Natural killer cell (primary cell): Measurements from ENCODE around the gene S100A14. TPM values are rescaled to one million over a fixed set of nuclear protein-coding genes. Genes with fewer than 3 reads are reported as not detected.
A peak's percentile ranks its signal among the peaks of the same experiment; 100 is the strongest.

ENCODE experiments used
- ATAC-seq, 3 donors: fragments of 150-1000 bp in 2 of 3; fragments of 200-7000 bp in 1 of 3; cut with Tn5 transposase; 1 replicate in 1 of 3; 2 replicates in 2 of 3; pipeline ENCODE4 v1.10.0; 2021; ENCODE audit warnings: mild to moderate bottlenecking in 2 of 3, moderate library complexity in 2 of 3
- DNase-seq, 2 donors: peaks; one replicate each; pipeline versions ENCODE4 v3.0.0 to v3.0.0-alpha.2; 2013 to 2021; ENCODE audit warnings: mixed read lengths in 1 of 2
- H3K27ac ChIP-seq: one replicate; pipeline ENCODE4 v1.5.1; 2013; ENCODE audit warnings: mild to moderate bottlenecking, low read length
- H3K27me3 ChIP-seq: one replicate; pipeline ENCODE4 v1.6.1; 2013; ENCODE audit warnings: low read length; ENCODE audit not compliant: control insufficient read depth, insufficient read depth
- H3K36me3 ChIP-seq: one replicate; pipeline ENCODE4 v1.6.1; 2013; ENCODE audit warnings: low read length; ENCODE audit not compliant: control insufficient read depth, insufficient read depth
- H3K4me1 ChIP-seq: one replicate; pipeline ENCODE4 v1.6.1; 2013; ENCODE audit warnings: low read length; ENCODE audit not compliant: control insufficient read depth, insufficient read depth
- H3K4me3 ChIP-seq: one replicate; pipeline ENCODE4 v1.5.1; 2013; ENCODE audit warnings: low read length
- H3K9me3 ChIP-seq: one replicate; pipeline ENCODE4 v1.6.1; 2013; ENCODE audit warnings: low read length; ENCODE audit not compliant: control insufficient read depth, insufficient read depth
- H3K27ac Mint-ChIP-seq, 2 donors: one replicate each; pipeline ENCODE4 v1.8.0; 2022; ENCODE audit warnings: mild to moderate bottlenecking in 2 of 2, mixed read lengths in 2 of 2, moderate library complexity in 1 of 2
- H3K27me3 Mint-ChIP-seq, 2 donors: one replicate each; pipeline ENCODE4 v1.8.0; 2022; ENCODE audit warnings: low read depth in 2 of 2, mixed read lengths in 2 of 2
- H3K36me3 Mint-ChIP-seq: one replicate; pipeline ENCODE4 v1.8.0; 2022; ENCODE audit warnings: mixed read lengths
- H3K4me1 Mint-ChIP-seq, 2 donors: one replicate each; pipeline ENCODE4 v1.8.0; 2022; ENCODE audit warnings: mixed read lengths in 2 of 2
- H3K4me3 Mint-ChIP-seq: one replicate; pipeline ENCODE4 v1.8.0; 2022; ENCODE audit warnings: mild to moderate bottlenecking, moderate library complexity, mixed read lengths
- H3K9me3 Mint-ChIP-seq, 2 donors: one replicate each; pipeline ENCODE4 v1.8.0; 2022; ENCODE audit warnings: mixed read lengths in 2 of 2
- CTCF ChIP-seq: fragments of 200-600 bp; IDR thresholded peaks from one replicate; pipeline ENCODE4 v1.8.0; 2022; ENCODE audit warnings: antibody characterized with exemption
- WGBS: methylation state at CpG from one replicate; pipeline ENCODE4 v1.1.7; 2013; ENCODE audit warnings: missing lambda C conversion rate; ENCODE audit not compliant: insufficient coverage; 5-methylcytosine and 5-hydroxymethylcytosine counted together
- intact Hi-C: fragments of 100-400 bp; cut with micrococcal nuclease; formaldehyde crosslinking; loops from one replicate; pipeline ENCODE4 v1.14.2; 2022
- total RNA-seq, 4 donors: library from RNA; stranded (reverse); fragments of 120-200 nt in 1 of 4; gene quantifications; one replicate each; pipeline versions ENCODE4 v1.2.3 to v1.2.4, GENCODE V29; 2013 to 2022

S100A14 gene
- total RNA-seq, 3 donors from 2014 or later (not counting 1 experiment from before 2014, with no cell fraction given): not detected

- TF ChIP-seq CTCF: no peak
- no peaks in the 10 kb centered on the region for H3K27me3 Mint-ChIP-seq
- Histone ChIP-seq H3K4me1 (peaks cover 17% of the 10 kb centered on the region), H3K27me3 (no peaks in the 10 kb centered on the region), H3K4me3 (no peak overlapping the region), H3K36me3 (peaks cover 82% of the 10 kb centered on the region), H3K9me3 (no peaks in the 10 kb centered on the region), H3K27ac (no peak overlapping the region)
- no peaks in the 10 kb centered on the region for H3K9me3 Mint-ChIP-seq
- DNase-seq (no peak), ATAC-seq (no peak)
- peaks cover 35% of the 10 kb centered on the region for H3K36me3 Mint-ChIP-seq
- H3K4me1 Mint-ChIP-seq: peaks cover 34 to 41% of the 10 kb centered on the region in 2 donors
- 98% methylated on average over 3 of the region's 3 CpGs for WGBS
- intact Hi-C loops: no loop called here
- no peak overlapping the region for H3K27ac Mint-ChIP-seq
- H3K4me3 Mint-ChIP-seq: no peak overlapping the region
Measured at GRCh38 chr1:153639280-153639679, 23.2 kb upstream of the S100A14 start.

GRCh38 chr1:153638261-153638660 is 22.1 kb upstream of the S100A14 start:
- Histone ChIP-seq H3K27me3 (no peaks in the 10 kb centered on the region), H3K36me3 (peaks cover 73% of the 10 kb centered on the region), H3K27ac (no peak overlapping the region), H3K9me3 (no peaks in the 10 kb centered on the region), H3K4me1 (peaks cover 21% of the 10 kb centered on the region), H3K4me3 (no peak overlapping the region)
- Mint-ChIP-seq H3K9me3 (no peaks in the 10 kb centered on the region), H3K4me1 (peaks cover 29 to 41% of the 10 kb centered on the region in 2 donors), H3K36me3 (peaks cover 25% of the 10 kb centered on the region), H3K4me3 (no peak overlapping the region), H3K27ac (no peak overlapping the region), H3K27me3 (no peaks in the 10 kb centered on the region)
- DNase-seq (no peak), ATAC-seq (no peak)
- 94% methylated on average over 6 of the region's 6 CpGs for WGBS
- intact Hi-C loops: no loop called here
- no peak for TF ChIP-seq CTCF

GRCh38 chr1:153636312-153636711 is 20.2 kb upstream of the S100A14 start:
- no peak for TF ChIP-seq CTCF
- Mint-ChIP-seq H3K9me3 (no peaks in the 10 kb centered on the region), H3K27me3 (no peaks in the 10 kb centered on the region), H3K36me3 (peaks cover 11% of the 10 kb centered on the region), H3K27ac (peak overlapping the region; percentile 44 to 53), H3K4me1 (peaks cover 28 to 38% of the 10 kb centered on the region in 2 donors), H3K4me3 (no peak overlapping the region)
- H3K4me3 ChIP-seq: no peak overlapping the region
- ATAC-seq (no peak), DNase-seq (no peak)
- no peaks in the 10 kb centered on the region for H3K9me3 ChIP-seq
- no peaks in the 10 kb centered on the region for H3K27me3 ChIP-seq
- H3K36me3 ChIP-seq: peaks cover 53% of the 10 kb centered on the region
- intact Hi-C loops: no loop called here
- H3K4me1 ChIP-seq: peaks cover 24% of the 10 kb centered on the region
- 96% methylated on average over 9 of the region's 9 CpGs for WGBS
- H3K27ac ChIP-seq: no peak overlapping the region

GRCh38 chr1:153635872-153636271 is 19.7 kb upstream of the S100A14 start:
- no peak overlapping the region for H3K4me3 ChIP-seq
- peaks cover 49% of the 10 kb centered on the region for H3K36me3 ChIP-seq
- TF ChIP-seq CTCF: no peak
- no peaks in the 10 kb centered on the region for H3K27me3 Mint-ChIP-seq
- peaks cover 24 to 38% of the 10 kb centered on the region in 2 donors for H3K4me1 Mint-ChIP-seq
- no peaks in the 10 kb centered on the region for H3K27me3 ChIP-seq
- H3K9me3 ChIP-seq: no peaks in the 10 kb centered on the region
- peak overlapping the region in 1 of 2 donors; percentile 53 for H3K27ac Mint-ChIP-seq
- peaks cover 24% of the 10 kb centered on the region for H3K4me1 ChIP-seq
- 81% methylated on average over 7 of the region's 7 CpGs for WGBS
- no peak overlapping the region for H3K27ac ChIP-seq
- H3K4me3 Mint-ChIP-seq: peak overlapping the region; percentile 73
- peaks cover 7% of the 10 kb centered on the region for H3K36me3 Mint-ChIP-seq
- DNase-seq (no peak), ATAC-seq (no peak)
- no peaks in the 10 kb centered on the region for H3K9me3 Mint-ChIP-seq
- intact Hi-C loops: loop anchor here (2.0 kb wide), 2 partner anchors 35 to 99 kb away; partner anchors contain the start of gene ILF2
